GOT3 (cell line): ENCODE data around the gene PER1.

Experiments used
- DNase-seq: peaks from one replicate; lab custom pipeline; 2025; ENCODE audit warnings: mixed read lengths; lab: John Stamatoyannopoulos, UW

PER1 gene

DNA sequence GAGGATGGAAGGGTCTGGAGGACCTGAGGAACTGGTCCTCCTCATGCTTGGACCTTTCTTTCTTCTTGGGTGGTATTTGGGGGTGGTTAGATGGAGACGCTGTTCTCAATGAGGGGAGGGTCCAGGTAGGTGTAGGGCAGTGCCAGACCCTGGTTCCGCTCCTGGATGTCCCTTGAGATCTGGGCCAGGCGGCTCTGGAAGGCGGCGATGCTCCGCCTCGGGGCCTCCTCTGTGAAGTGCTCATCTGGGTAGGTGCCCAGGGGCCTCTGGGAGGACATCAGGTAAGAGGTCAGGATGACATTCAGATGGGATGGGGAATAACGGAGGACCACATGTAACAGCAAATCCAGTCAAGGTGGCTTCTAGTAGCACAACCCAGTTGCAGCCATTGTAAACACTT lies 55.7 kb downstream of the PER1 start:
- no peak for DNase-seq

DNA sequence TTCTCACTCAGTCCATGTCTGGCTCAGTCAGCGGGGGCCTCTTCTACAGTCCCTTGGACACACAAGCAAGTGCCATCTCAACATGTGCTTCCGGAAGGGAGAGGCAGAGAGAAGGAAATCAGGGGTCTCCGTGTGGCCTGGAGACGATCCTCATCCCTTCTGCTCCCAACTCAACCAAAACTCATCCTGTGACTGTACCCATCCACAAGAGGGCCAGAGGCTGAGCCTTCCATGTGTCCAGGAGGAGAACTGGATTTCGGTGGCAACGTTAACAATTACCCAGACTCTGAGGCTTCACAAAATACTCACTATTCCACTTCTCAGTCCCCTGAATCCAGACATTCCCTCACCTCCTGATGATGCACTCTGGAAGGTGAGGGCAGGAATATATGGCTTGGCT lies 56.8 kb downstream of the PER1 start:
- DNase-seq = no peak

DNA sequence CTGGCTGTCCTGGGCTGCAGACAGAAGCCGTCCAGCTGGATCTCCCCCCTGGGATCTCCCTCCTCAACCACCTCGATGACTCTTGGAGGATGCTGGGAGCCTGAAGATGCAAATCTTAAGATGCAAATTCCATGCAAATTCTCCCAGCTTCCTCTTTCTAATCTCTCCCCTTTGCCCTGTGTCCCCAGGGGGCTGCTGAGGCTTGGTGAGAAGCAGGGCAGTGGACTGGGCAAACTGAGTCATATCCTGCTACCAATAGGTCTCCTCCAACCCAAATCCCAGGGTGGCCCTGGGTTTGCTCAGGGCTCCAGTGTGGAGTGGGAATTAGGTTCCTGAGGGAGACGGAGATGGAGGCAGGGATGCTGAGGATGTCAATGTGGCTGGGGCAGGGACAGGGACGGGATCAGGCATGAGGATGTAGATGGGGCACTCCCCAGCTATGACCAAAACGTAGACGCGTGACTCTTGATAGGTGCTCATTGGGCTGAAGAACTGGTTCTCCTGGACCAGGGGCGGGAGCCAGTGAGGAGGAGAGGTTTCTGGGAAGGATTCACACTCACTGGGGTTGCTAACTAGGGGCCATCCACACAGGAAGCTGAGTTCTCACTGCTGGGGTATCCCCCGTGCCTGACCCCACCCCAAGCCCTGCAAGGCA lies 61.0 kb downstream of the PER1 start:
- no peak for DNase-seq
